SK-N-SH treated with all-trans-retinoic acid at 6 μM for 48 hours (cell line): ENCODE measurements around the gene ADGRV1.

Source experiments
- ATAC-seq: fragments of 200-7000 bp; cut with Tn5 transposase; 3 replicates; pipeline ENCODE4 v1.9.1; 2020; ENCODE audit warnings: mild to moderate bottlenecking, moderate library complexity
- ARNTL ChIP-seq: fragments of 450-650 bp; formaldehyde crosslinking; IDR thresholded peaks from 2 replicates; pipeline ENCODE4 v1.5.0; 2020; ENCODE audit warnings: low read depth, mild to moderate bottlenecking, moderate library complexity, borderline replicate concordance
- BACH2 ChIP-seq: fragments of 250-450 bp; sonication (Bioruptor Pico); IDR thresholded peaks from 2 replicates; pipeline ENCODE4 v1.9.0; 2021; ENCODE audit warnings: mild to moderate bottlenecking, borderline replicate concordance
- CREB5 ChIP-seq: fragments of 250-450 bp; sonication (Bioruptor Pico); IDR thresholded peaks from 2 replicates; pipeline ENCODE4 v1.5.1; 2020; ENCODE audit warnings: low read depth, mild to moderate bottlenecking, moderate library complexity
- CSRNP3 ChIP-seq: fragments of 250-450 bp; sonication (Bioruptor Pico); IDR thresholded peaks from 2 replicates; pipeline ENCODE4 v1.5.1; 2021; ENCODE audit warnings: mild to moderate bottlenecking, moderate library complexity
- ESRRG ChIP-seq: fragments of 250-450 bp; sonication (Bioruptor Pico); IDR thresholded peaks from 2 replicates; pipeline ENCODE4 v1.6.1; 2021; ENCODE audit warnings: mild to moderate bottlenecking
- GLIS3 ChIP-seq: fragments of 250-450 bp; sonication (Bioruptor Pico); IDR thresholded peaks from 2 replicates; pipeline ENCODE4 v1.5.0; 2020; ENCODE audit warnings: mild to moderate bottlenecking, moderate library complexity
- ISL1 ChIP-seq: fragments of 250-450 bp; sonication (Bioruptor Pico); IDR thresholded peaks from 2 replicates; pipeline ENCODE4 v2.1.2; 2022; ENCODE audit warnings: mild to moderate bottlenecking, moderate library complexity
- OSR1 ChIP-seq: fragments of 250-450 bp; sonication (Bioruptor Pico); IDR thresholded peaks from 2 replicates; pipeline ENCODE4 v1.8.0; 2022; ENCODE audit warnings: moderate library complexity, mild to moderate bottlenecking, inconsistent platforms
- PATZ1 ChIP-seq: fragments of 250-450 bp; sonication (Bioruptor Pico); IDR thresholded peaks from 2 replicates; pipeline ENCODE4 v1.8.0; 2020; ENCODE audit warnings: mild to moderate bottlenecking, moderate library complexity, borderline replicate concordance
- PPARA ChIP-seq: fragments of 250-450 bp; sonication (Bioruptor Pico); IDR thresholded peaks from 2 replicates; pipeline ENCODE4 v1.5.0; 2020; ENCODE audit warnings: mild to moderate bottlenecking, borderline replicate concordance
- RARB ChIP-seq: fragments of 250-450 bp; sonication (Bioruptor Pico); IDR thresholded peaks from 2 replicates; pipeline ENCODE4 v1.8.0; 2021; ENCODE audit warnings: mild to moderate bottlenecking, moderate library complexity
- SNAI2 ChIP-seq: fragments of 250-450 bp; sonication (Bioruptor Pico); IDR thresholded peaks from 2 replicates; pipeline ENCODE4 v1.5.0; 2020; ENCODE audit warnings: mild to moderate bottlenecking, moderate library complexity
- TCF4 ChIP-seq: fragments of 250-450 bp; sonication (Bioruptor Pico); IDR thresholded peaks from 2 replicates; pipeline ENCODE4 v1.8.0; 2021; ENCODE audit warnings: mild to moderate bottlenecking, moderate library complexity, borderline replicate concordance
- TOX ChIP-seq: fragments of 250-450 bp; sonication (Bioruptor Pico); IDR thresholded peaks from 2 replicates; pipeline ENCODE4 v1.8.0; 2021; ENCODE audit warnings: mild to moderate bottlenecking, moderate library complexity, borderline replicate concordance
- TSHZ2 ChIP-seq: fragments of 250-450 bp; sonication (Bioruptor Pico); IDR thresholded peaks from 2 replicates; pipeline ENCODE4 v1.5.0; 2020; ENCODE audit warnings: mild to moderate bottlenecking, moderate library complexity
- ZC3H10 ChIP-seq: fragments of 250-450 bp; sonication (Bioruptor Pico); IDR thresholded peaks from 2 replicates; pipeline ENCODE4 v1.5.1; 2021; ENCODE audit warnings: mild to moderate bottlenecking, moderate library complexity
- ZFP3 ChIP-seq: fragments of 250-450 bp; sonication (Bioruptor Pico); IDR thresholded peaks from 2 replicates; pipeline ENCODE4 v1.5.0; 2020; ENCODE audit warnings: mild to moderate bottlenecking, moderate library complexity
- ZFP30 ChIP-seq: fragments of 450-650 bp; formaldehyde crosslinking; IDR thresholded peaks from 2 replicates; pipeline ENCODE4 v1.5.0; 2022; ENCODE audit warnings: mild to moderate bottlenecking, moderate library complexity
- ZNF565 ChIP-seq: fragments of 450-650 bp; formaldehyde crosslinking; conservative IDR thresholded peaks from 2 replicates; pipeline ENCODE4 v1.5.0; 2020; ENCODE audit warnings: low read depth, mild to moderate bottlenecking, moderate library complexity
- ZNF70 ChIP-seq: fragments of 450-650 bp; formaldehyde crosslinking; IDR thresholded peaks from 2 replicates; pipeline ENCODE4 v1.5.0; 2020; ENCODE audit warnings: mild to moderate bottlenecking, moderate library complexity
- ZNF8 ChIP-seq: fragments of 450-650 bp; formaldehyde crosslinking; IDR thresholded peaks from 2 replicates; pipeline ENCODE4 v1.5.0; 2020; ENCODE audit warnings: mild to moderate bottlenecking, moderate library complexity
- TF ChIP-seq, protein P1 (sequence below): fragments of 250-450 bp; sonication (Bioruptor Pico); IDR thresholded peaks from 2 replicates; pipeline ENCODE4 v1.8.0; 2021; ENCODE audit warnings: low read depth, mild to moderate bottlenecking, moderate library complexity, borderline replicate concordance

ADGRV1 gene

GRCh38 chr5:91200692-91201091 is 642.1 kb downstream of the ADGRV1 start (continued):
- TF ChIP-seq TSHZ2 (CRISPR knock-in tag), result no peak
- TF ChIP-seq ARNTL, result no peak
- TF ChIP-seq ZNF8 (CRISPR knock-in tag), result no peak
- TF ChIP-seq RARB, result no peak
- TF ChIP-seq ZC3H10, result no peak
- TF ChIP-seq ZFP3 (CRISPR knock-in tag), result no peak

DNA sequence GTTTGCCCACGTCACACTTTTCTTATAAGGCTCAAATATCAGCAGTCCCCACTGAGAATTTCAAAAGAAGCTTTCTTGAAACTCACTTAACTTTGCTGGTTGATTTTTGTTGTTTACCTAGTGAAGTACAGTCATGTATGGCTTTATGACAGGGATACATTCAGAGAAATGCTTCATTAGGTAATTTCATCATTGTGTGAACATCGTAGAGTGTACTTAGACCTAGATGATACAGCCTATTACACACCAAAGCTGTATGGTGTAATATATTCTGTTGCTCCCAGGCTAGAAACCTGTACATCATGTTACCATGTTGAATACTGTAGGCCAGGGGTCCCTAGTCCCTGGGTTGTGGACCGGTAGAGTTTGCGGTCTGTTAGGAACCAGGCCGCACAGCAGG is 647.5 kb downstream of the ADGRV1 start:
- no peak for TF ChIP-seq TCF4
- TF ChIP-seq ZNF8 (CRISPR knock-in tag), result no peak
- TF ChIP-seq, protein P1, sequence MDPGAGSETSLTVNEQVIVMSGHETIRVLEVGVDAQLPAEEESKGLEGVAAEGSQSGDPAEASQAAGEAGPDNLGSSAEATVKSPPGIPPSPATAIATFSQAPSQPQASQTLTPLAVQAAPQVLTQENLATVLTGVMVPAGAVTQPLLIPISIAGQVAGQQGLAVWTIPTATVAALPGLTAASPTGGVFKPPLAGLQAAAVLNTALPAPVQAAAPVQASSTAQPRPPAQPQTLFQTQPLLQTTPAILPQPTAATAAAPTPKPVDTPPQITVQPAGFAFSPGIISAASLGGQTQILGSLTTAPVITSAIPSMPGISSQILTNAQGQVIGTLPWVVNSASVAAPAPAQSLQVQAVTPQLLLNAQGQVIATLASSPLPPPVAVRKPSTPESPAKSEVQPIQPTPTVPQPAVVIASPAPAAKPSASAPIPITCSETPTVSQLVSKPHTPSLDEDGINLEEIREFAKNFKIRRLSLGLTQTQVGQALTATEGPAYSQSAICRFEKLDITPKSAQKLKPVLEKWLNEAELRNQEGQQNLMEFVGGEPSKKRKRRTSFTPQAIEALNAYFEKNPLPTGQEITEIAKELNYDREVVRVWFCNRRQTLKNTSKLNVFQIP, result no peak
- no peak for TF ChIP-seq ZFP3 (CRISPR knock-in tag)
- TF ChIP-seq RARB, result no peak
- TF ChIP-seq GLIS3, result no peak
- no peak for TF ChIP-seq ISL1 (CRISPR knock-in tag)
- TF ChIP-seq CREB5, result no peak
- no peak for TF ChIP-seq ZC3H10
- no peak for TF ChIP-seq ZFP30 (CRISPR knock-in tag)
- no peak for TF ChIP-seq PATZ1 (CRISPR knock-in tag)
- no peak for TF ChIP-seq ZNF565 (CRISPR knock-in tag)
- no peak for TF ChIP-seq BACH2
- TF ChIP-seq SNAI2, result no peak
- no peak for TF ChIP-seq CSRNP3 (CRISPR knock-in tag)
- no peak for TF ChIP-seq PPARA (CRISPR knock-in tag)
- no peak for ATAC-seq

- ATAC-seq, result peak; percentile 77
- TF ChIP-seq ZFP30 (CRISPR knock-in tag), result no peak
- no peak for TF ChIP-seq TCF4
- no peak for TF ChIP-seq ZC3H10
- no peak for TF ChIP-seq TOX
- no peak for TF ChIP-seq ZNF565 (CRISPR knock-in tag)
- no peak for TF ChIP-seq TSHZ2 (CRISPR knock-in tag)
- TF ChIP-seq ISL1 (CRISPR knock-in tag), result no peak
- TF ChIP-seq OSR1 (CRISPR knock-in tag), result no peak
- no peak for TF ChIP-seq CREB5
- TF ChIP-seq, protein P1, result no peak
- no peak for TF ChIP-seq ZNF70
- no peak for TF ChIP-seq ESRRG (CRISPR knock-in tag)
These were observed 648.1 kb downstream of the ADGRV1 start for GRCh38 chr5:91206734-91207133.
